DOHH2 (cell line): ENCODE results near the gene SLC7A6OS.

Experiments used
- CTCF ChIP-seq: fragments of 200-600 bp; sonication (generic); IDR thresholded peaks from one replicate; pipeline ENCODE4 v1.5.1; 2014; ENCODE audit warnings: antibody characterized with exemption, mild to moderate bottlenecking, low read depth, low read length; ENCODE audit not compliant: poor library complexity, severe bottlenecking
- EZH2phosphoT487 ChIP-seq: fragments of 200-600 bp; sonication (generic); IDR thresholded peaks from 2 replicates; pipeline ENCODE4 v1.6.1; 2017; ENCODE audit warnings: borderline replicate concordance, mild to moderate bottlenecking, antibody characterized with exemption, low read length, moderate library complexity, mixed read lengths

DNA sequence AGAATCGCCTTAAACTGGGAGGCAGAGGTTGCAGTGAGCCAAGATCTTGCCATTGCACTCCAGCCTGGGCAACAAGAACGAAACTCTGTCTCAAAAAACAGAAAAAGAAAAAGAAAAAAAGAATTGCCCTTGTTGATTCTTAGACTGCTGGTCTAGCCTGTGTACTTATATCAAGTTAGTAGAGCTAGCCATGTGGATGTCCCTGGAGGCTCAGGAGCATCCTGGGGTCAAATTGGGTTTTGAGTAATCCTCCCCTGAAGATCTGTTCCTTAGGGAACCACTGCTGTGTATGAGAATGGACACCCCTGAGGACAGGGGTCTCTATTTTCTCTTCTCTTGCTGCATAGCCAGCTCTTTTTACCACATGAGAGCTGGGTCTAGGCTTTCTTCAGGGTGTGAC is 21.5 kb downstream of the SLC7A6OS start:
- TF ChIP-seq CTCF (no peak), EZH2phosphoT487 (no peak)
